ENCODE data around the gene HIVEP1. TPM values are rescaled to one million over a fixed set of nuclear protein-coding genes. Genes with fewer than 3 reads are reported as not detected.

Gene HIVEP1
- polyA plus RNA-seq, 1 of the 3 experiments (the other 2 are of a cell fraction) = 7.7 TPM

- Histone ChIP-seq H3F3A (replicated peaks; ENCODE audit: insufficient read depth) (peaks cover 11% of the 10 kb centered on the region), H4K20me1 (ENCODE audit: insufficient read depth) (no peaks in the 10 kb centered on the region), H3K27me3 (ENCODE audit: insufficient read depth) (no peaks in the 10 kb centered on the region), H3K9ac (no peak overlapping the region), H3K9me3 (no peaks in the 10 kb centered on the region), H3K9me2 (no peaks in the 10 kb centered on the region), H3K4me1 (ENCODE audit: control insufficient read depth in 1 of 2, insufficient read depth in 2 of 2, low read depth in 1 of 2, low read length in 1 of 2) (peaks cover 2 to 33% of the 10 kb centered on the region in 2 experiments; a peak in 3 of 4 replicates), H3K36me3 (replicated peaks in 1 of 2; ENCODE audit: control insufficient read depth in 1 of 2, insufficient read depth in 2 of 2, low read length in 1 of 2) (peaks cover 6 to 19% of the 10 kb centered on the region in 2 experiments), H3K4me3 (ENCODE audit: low read depth in 2 of 2, low read length in 1 of 2) (no peak overlapping the region), H3K27ac (ENCODE audit: low read depth in 2 of 2, low read length in 1 of 2) (no peak overlapping the region), H3K79me2 (ENCODE audit: insufficient read depth) (no peaks in the 10 kb centered on the region), H2AFZ (ENCODE audit: low read depth) (no peak overlapping the region), H3K4me2 (no peak overlapping the region)
- 92% methylated on average over 1 of the region's 1 CpG for WGBS (ENCODE audit: low lambda C conversion rate)
- TF ChIP-seq POLR2AphosphoS5 (IDR thresholded peaks at IDR 0.05; ENCODE audit: low read depth, low read length) = no peak
- no peak for TF ChIP-seq RFX5 (IDR thresholded peaks at IDR 0.05; ENCODE audit: low read length)
- TF ChIP-seq ELF1 (IDR thresholded peaks at IDR 0.05) = no peak
- no peak for TF ChIP-seq TAF1 (IDR thresholded peaks at IDR 0.05; ENCODE audit: borderline replicate concordance, low read depth, low read length)
- TF ChIP-seq REST (IDR thresholded peaks at IDR 0.05; ENCODE audit: low read depth, low read length) = no peak
- POLR2A ChIA-PET = no interaction called here
- CTCF ChIA-PET = interaction anchor here (0.8 to 1.5 kb wide), 2 partner anchors 15 to 99 kb away, joined by 3 to 5 read pairs; no protein-coding TSS in a partner anchor
- no peak for DNase-seq
These were observed 122.5 kb downstream of the HIVEP1 start for GRCh38 chr6:12134581-12134980.

DNA sequence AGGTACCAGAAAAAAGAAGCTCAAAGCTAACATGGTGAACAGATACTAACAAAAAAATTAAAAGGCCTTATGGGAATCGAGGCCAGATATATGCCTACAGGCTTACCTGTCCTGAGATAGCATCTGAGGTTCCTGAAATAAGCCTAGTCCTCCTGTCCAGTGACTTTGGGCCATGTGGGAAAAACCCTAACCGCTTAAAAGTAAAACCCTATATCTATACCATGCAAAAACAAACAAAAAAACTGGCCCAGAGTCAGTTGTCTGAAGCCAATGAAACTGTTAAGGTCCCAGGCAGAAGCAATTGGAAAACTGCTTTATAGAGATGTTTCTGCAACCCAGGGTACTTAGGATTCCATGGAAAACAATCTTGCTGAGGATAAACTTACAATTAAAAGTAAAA, 122.9 kb downstream of the HIVEP1 start:
- H3K27me3 ChIP-seq (ENCODE audit: insufficient read depth) = no peaks in the 10 kb centered on the region
- CTCF ChIA-PET = interaction anchor here (1.5 kb wide), 1 partner anchor 99 kb away, joined by 5 read pairs; no protein-coding TSS in a partner anchor
- no peak for TF ChIP-seq RXRA (IDR thresholded peaks at IDR 0.05; ENCODE audit: borderline replicate concordance, low read depth)
- TF ChIP-seq USF1 (IDR thresholded peaks at IDR 0.05; ENCODE audit: borderline replicate concordance, low read depth) = no peak
- TF ChIP-seq GABPA (IDR thresholded peaks at IDR 0.05; ENCODE audit: low read depth) = no peak
- no peak for TF ChIP-seq TEAD4 (IDR thresholded peaks at IDR 0.05; ENCODE audit: borderline replicate concordance, insufficient read depth)
- TF ChIP-seq TCF12 (IDR thresholded peaks at IDR 0.05) = no peak
- no peak for TF ChIP-seq RFX5 (IDR thresholded peaks at IDR 0.05; ENCODE audit: low read length)
- TF ChIP-seq PBX3 (IDR thresholded peaks at IDR 0.05) = no peak
- TF ChIP-seq FOXJ3 (CRISPR knock-in tag; IDR thresholded peaks at IDR 0.05) = no peak
- no peak for TF ChIP-seq MEF2A (IDR thresholded peaks at IDR 0.05; ENCODE audit: borderline replicate concordance, low read depth)
- no peak for TF ChIP-seq RAD21 (IDR thresholded peaks at IDR 0.05; ENCODE audit: low read length)
- TF ChIP-seq REST (IDR thresholded peaks at IDR 0.05; ENCODE audit: low read depth, low read length) = no peak
- TF ChIP-seq FOSL2 (IDR thresholded peaks at IDR 0.05; ENCODE audit: borderline replicate concordance, low read depth) = no peak
- no peak for TF ChIP-seq MXI1 (IDR thresholded peaks at IDR 0.05; ENCODE audit: low read depth, low read length)
- no peak for TF ChIP-seq TAF1 (IDR thresholded peaks at IDR 0.05; ENCODE audit: borderline replicate concordance, low read depth, low read length)
- TF ChIP-seq SIN3A (IDR thresholded peaks at IDR 0.05; ENCODE audit: borderline replicate concordance, low read depth, low read length) = no peak
- no peak for TF ChIP-seq NRF1 (IDR thresholded peaks at IDR 0.05; ENCODE audit: low read depth, low read length)

More for the DNA sequence above, 122.9 kb downstream of the HIVEP1 start:
- H3K9me3 ChIP-seq = no peaks in the 10 kb centered on the region
- H3K4me2 ChIP-seq = no peak overlapping the region
- 85% methylated on average over 2 of the region's 2 CpGs for WGBS (ENCODE audit: low lambda C conversion rate)
- H3K4me1 ChIP-seq (ENCODE audit: control insufficient read depth in 1 of 2, insufficient read depth in 2 of 2, low read depth in 1 of 2, low read length in 1 of 2) = peaks cover 2 to 33% of the 10 kb centered on the region in 2 experiments; a peak in 3 of 4 replicates
- H3K36me3 ChIP-seq (replicated peaks in 1 of 2; ENCODE audit: control insufficient read depth in 1 of 2, insufficient read depth in 2 of 2, low read length in 1 of 2) = peaks cover 6 to 22% of the 10 kb centered on the region in 2 experiments
- H3K79me2 ChIP-seq (ENCODE audit: insufficient read depth) = no peaks in the 10 kb centered on the region
- H3K27ac ChIP-seq (ENCODE audit: low read depth in 2 of 2, low read length in 1 of 2) = no peak overlapping the region
- POLR2A ChIA-PET = no interaction called here
- no peaks in the 10 kb centered on the region for H3K9me2 ChIP-seq
- no peak overlapping the region for H3K9ac ChIP-seq
- no peak for DNase-seq
- H3K4me3 ChIP-seq (ENCODE audit: low read depth in 2 of 2, low read length in 1 of 2) = no peak overlapping the region
- peaks cover 11% of the 10 kb centered on the region for H3F3A ChIP-seq (replicated peaks; ENCODE audit: insufficient read depth)
- no peaks in the 10 kb centered on the region for H4K20me1 ChIP-seq (ENCODE audit: insufficient read depth)
- no peak overlapping the region for H2AFZ ChIP-seq (ENCODE audit: low read depth)

Measured in SK-N-SH (cell line).